ENCODE results near the gene SLC22A14.
"Not testable (repeated sequence)": the region's sequence is repeated elsewhere in the genome, so short reads cannot be mapped to it uniquely, and the experiment has no call there.

Gene SLC22A14

GRCh38 chr3:38314764-38315487 lies 32.8 kb downstream of the SLC22A14 start:
- DNase-seq, result no peak

GRCh38 chr3:38315488-38316230 lies 33.6 kb downstream of the SLC22A14 start:
- no peak for DNase-seq

- no peak for DNase-seq
Observed at GRCh38 chr3:38316356-38317191, 34.5 kb downstream of the SLC22A14 start.

- no peak for DNase-seq
Observed at GRCh38 chr3:38317192-38317759, 35.2 kb downstream of the SLC22A14 start.

GRCh38 chr3:38318766-38319671 lies 36.9 kb downstream of the SLC22A14 start:
- no peak for DNase-seq

GRCh38 chr3:38320638-38321037 lies 38.5 kb downstream of the SLC22A14 start:
- DNase-seq, result not testable (repeated sequence)

- DNase-seq, result no peak
Observed at GRCh38 chr3:38323060-38323459, 41.0 kb downstream of the SLC22A14 start.

- no peak for DNase-seq
Observed at GRCh38 chr3:38325256-38325655, 43.2 kb downstream of the SLC22A14 start.

GRCh38 chr3:38327335-38328009 lies 45.4 kb downstream of the SLC22A14 start:
- DNase-seq, result no peak

GRCh38 chr3:38331257-38332022 lies 49.3 kb downstream of the SLC22A14 start:
- DNase-seq, result no peak

GRCh38 chr3:38332201-38332600 lies 50.1 kb downstream of the SLC22A14 start:
- DNase-seq, result no peak

- DNase-seq, result no peak
Observed at GRCh38 chr3:38334142-38335055, 52.3 kb downstream of the SLC22A14 start.

- DNase-seq, result no peak
Observed at GRCh38 chr3:38335263-38335662, 53.2 kb downstream of the SLC22A14 start.

- no peak for DNase-seq
Observed at GRCh38 chr3:38337703-38338102, 55.6 kb downstream of the SLC22A14 start.

- no peak for DNase-seq
Observed at GRCh38 chr3:38343797-38344594, 61.9 kb downstream of the SLC22A14 start.

GRCh38 chr3:38345879-38346586 lies 63.9 kb downstream of the SLC22A14 start:
- no peak for DNase-seq

- DNase-seq, result no peak
Observed at GRCh38 chr3:38346587-38347410, 64.7 kb downstream of the SLC22A14 start, which contains the start of gene XYLB. TSS of gene XYLB (plus strand) at chr3:38346785. CDS start at chr3:38346869, 84 bp downstream.
